GM12878 (cell line): Measurements from ENCODE around the gene KCNK7. TPM values are rescaled to one million over a fixed set of nuclear protein-coding genes. Genes with fewer than 3 reads are reported as not detected.

ENCODE experiments used
- ATAC-seq: fragments of 200-7000 bp; cut with Tn5 transposase; 3 replicates; pipeline ENCODE4 v1.9.1; 2020; ENCODE audit warnings: mild to moderate bottlenecking, moderate library complexity
- BruUV-seq: library from RNA; stranded (reverse); fragments of 400-500 nt; replicated peaks from 2 replicates; lab custom pipeline; 2021; lab: Mats Ljungman, UMichigan
- CTCF ChIA-PET: fragments of 300-600 bp; sonication (Branson Sonifier 250); formaldehyde crosslinking; extraction: SDS; loops from one replicate; lab custom pipeline; 2021; ENCODE audit warnings: inconsistent platforms; lab: Yijun Ruan, JAX
- POLR2A ChIA-PET: fragments of 350-600 bp; formaldehyde crosslinking; extraction: SDS; loops from one replicate; lab custom pipeline; 2021; ENCODE audit warnings: inconsistent platforms; lab: Charles Lee
- RAD21 ChIA-PET: fragments of 300-600 bp; sonication (Branson Sonifier 250); formaldehyde crosslinking; loops from one replicate; lab custom pipeline; 2023; ENCODE audit warnings: antibody characterized with exemption; ENCODE audit not compliant: unreplicated experiment; lab: Charles Lee
- SMC1A ChIA-PET: fragments of 300-600 bp; sonication (Branson Sonifier 250); formaldehyde crosslinking; loops from one replicate; lab custom pipeline; 2023; ENCODE audit not compliant: unreplicated experiment, uncharacterized antibody; lab: Charles Lee
- DNase-seq: peaks from one replicate; pipeline ENCODE4 v3.0.0-alpha.2; 2011; ENCODE audit warnings: low read depth, low spot score
- FAIRE-seq: peaks from 3 replicates; lab custom pipeline; 2011; peaks lifted over from hg19 to GRCh38; lab: Jason Lieb, UNC
- H2AFZ ChIP-seq: 2 replicates; pipeline ENCODE4 v1.6.0; 2011; ENCODE audit warnings: low read depth, low read length, control low read depth; ENCODE audit not compliant: control insufficient read depth
- H3K27ac ChIP-seq: 2 replicates; pipeline ENCODE4 v1.5.1; 2011; ENCODE audit warnings: control low read depth; ENCODE audit not compliant: control insufficient read depth, insufficient read depth
- H3K27me3 ChIP-seq, 2 experiments: replicated peaks in 1 of 2; 2 replicates each; pipeline versions ENCODE4 v1.6.0 to v1.6.1; 2011; ENCODE audit warnings: low read length in 1 of 2; ENCODE audit not compliant: control insufficient read depth in 2 of 2, insufficient read depth in 2 of 2
- H3K36me3 ChIP-seq, 2 experiments: 2 replicates each; pipeline ENCODE4 v1.5.1; 2011; ENCODE audit warnings: low read length in 1 of 2; ENCODE audit not compliant: control insufficient read depth in 2 of 2, insufficient read depth in 2 of 2
- H3K4me1 ChIP-seq: 2 replicates; pipeline ENCODE4 v1.6.1; 2011; ENCODE audit warnings: mild to moderate bottlenecking, low read length, moderate library complexity, mixed read lengths; ENCODE audit not compliant: control insufficient read depth, insufficient read depth
- H3K4me2 ChIP-seq: 2 replicates; pipeline ENCODE4 v1.6.0; 2011; ENCODE audit warnings: control low read depth; ENCODE audit not compliant: control insufficient read depth, insufficient read depth
- H3K4me3 ChIP-seq: fragments of 200-600 bp; sonication (generic); 2 replicates; pipeline ENCODE4 v1.5.1; 2016
- H3K79me2 ChIP-seq: 2 replicates; pipeline ENCODE4 v1.6.0; 2011; ENCODE audit warnings: low read length; ENCODE audit not compliant: control insufficient read depth, insufficient read depth
- H3K9ac ChIP-seq: 2 replicates; pipeline ENCODE4 v1.8.0; 2011; ENCODE audit warnings: low read length, control low read depth, mixed read lengths; ENCODE audit not compliant: control insufficient read depth, insufficient read depth
- H3K9me3 ChIP-seq: replicated peaks from 3 replicates; pipeline ENCODE4 v1.5.1; 2011; ENCODE audit warnings: mild to moderate bottlenecking, low read length; ENCODE audit not compliant: control insufficient read depth, insufficient read depth
- H4K20me1 ChIP-seq: 2 replicates; pipeline ENCODE4 v1.6.0; 2011; ENCODE audit not compliant: control insufficient read depth, insufficient read depth
- CTCF ChIP-seq, 3 experiments: IDR thresholded peaks in 2 of 3; conservative IDR thresholded peaks in 1 of 3; 2 replicates each; pipeline ENCODE4 v1.5.1; 2011; ENCODE audit warnings: low read depth in 3 of 3, low read length in 3 of 3, mild to moderate bottlenecking in 3 of 3, control low read depth in 2 of 3, moderate library complexity in 2 of 3, inconsistent platforms in 1 of 3, mixed read lengths in 1 of 3; ENCODE audit not compliant: control insufficient read depth in 2 of 3, insufficient read depth in 1 of 3; ENCODE audit errors: extremely low read depth in 1 of 3
- EZH2 ChIP-seq: IDR thresholded peaks from 2 replicates; pipeline ENCODE4 v1.6.1; 2012; ENCODE audit warnings: low read depth, mild to moderate bottlenecking, control low read depth, inconsistent platforms, low read length, borderline replicate concordance; ENCODE audit not compliant: control insufficient read depth
- HDGF ChIP-seq: fragments of 450-650 bp; IDR thresholded peaks from 2 replicates; pipeline ENCODE4 v1.6.1; 2016; ENCODE audit warnings: antibody characterized with exemption
- JUNB ChIP-seq: IDR thresholded peaks from 2 replicates; pipeline ENCODE4 v1.6.1; 2016; ENCODE audit warnings: antibody characterized with exemption, mild to moderate bottlenecking
- KLF5 ChIP-seq: fragments of 450-650 bp; IDR thresholded peaks from 2 replicates; pipeline ENCODE4 v1.6.1; 2014; ENCODE audit warnings: mild to moderate bottlenecking; ENCODE audit not compliant: partially characterized antibody
- NFYA ChIP-seq: IDR thresholded peaks from 2 replicates; pipeline ENCODE4 v1.6.1; 2011; ENCODE audit warnings: low read depth, mild to moderate bottlenecking, low read length, improper control_type of control experiment, borderline replicate concordance
- NFYB ChIP-seq: IDR thresholded peaks from 2 replicates; pipeline ENCODE4 v1.6.1; 2011; ENCODE audit warnings: low read depth, mild to moderate bottlenecking, low read length, improper control_type of control experiment, moderate library complexity; ENCODE audit not compliant: insufficient read depth
- SIN3A ChIP-seq: IDR thresholded peaks from 2 replicates; pipeline ENCODE4 v1.6.1; 2012; ENCODE audit warnings: low read depth, low read length, improper control_type of control experiment
- WRNIP1 ChIP-seq: IDR thresholded peaks from 2 replicates; pipeline ENCODE4 v1.6.1; 2011; ENCODE audit warnings: low read depth, low read length, improper control_type of control experiment, borderline replicate concordance
- WGBS: methylation state at CpG from one replicate; pipeline ENCODE4 v1.1.6; 2016; ENCODE audit warnings: low lambda C conversion rate; ENCODE audit not compliant: insufficient replicate concordance, insufficient coverage; ENCODE audit errors: missing lambda C conversion rate; 5-methylcytosine and 5-hydroxymethylcytosine counted together
- in situ Hi-C: fragments of 300-500 bp; cut with MboI; formaldehyde crosslinking; loops from 9 replicates; pipeline ENCODE4 v1.14.3; 2018; ENCODE audit warnings: mixed read lengths
- intact Hi-C: fragments of 100-400 bp; cut with micrococcal nuclease; formaldehyde crosslinking; loops from one replicate; pipeline ENCODE4 v1.14.2; 2022; ENCODE audit not compliant: unreplicated experiment
- polyA plus RNA-seq, 11 experiments: library from polyadenylated mRNA; depleted of rRNA in 4 of 11; unstranded in 6 of 11; stranded (reverse) in 5 of 11; fragments of >200 nt; fragmentation: Nextera tagmentation in 4 of 11; fragmentation: Illumina TruSeq in 1 of 11; extraction: Ambion mirVana in 4 of 11; extraction: Trizol in 1 of 11; gene quantifications; 1 replicate in 1 of 11; 2 replicates in 10 of 11; pipeline versions ENCODE4 v1.2.1 to v1.2.3, GENCODE V29; 2011 to 2016; ENCODE audit warnings: inconsistent platforms in 2 of 11, missing spikeins in 2 of 11, low read depth in 1 of 11
- total RNA-seq, 4 experiments: library from RNA; depleted of rRNA in 3 of 4; stranded (reverse); fragments of >200 nt in 3 of 4; fragmentation: Illumina TruSeq in 1 of 4; extraction: Trizol in 1 of 4; gene quantifications; 2 replicates each; pipeline versions ENCODE4 v1.2.1 to v1.2.3, GENCODE V29; 2013 to 2021

Gene KCNK7
- total and polyA plus RNA-seq, 10 of the 15 experiments (the other 5 are each of a cell fraction or from before 2014, with no cell fraction given): 0.11 to 0.54 (median 0.23) TPM; not detected in 7

- no peak for FAIRE-seq
- TF ChIP-seq HDGF (no peak), NFYA (no peak), EZH2 (no peak), CTCF (IDR thresholded peaks at IDR 0.05 in 2 of 3, conservative IDR thresholded peaks at IDR 0.05 in 1 of 3; ENCODE audit: control insufficient read depth in 2 of 3, extremely low read depth in 1 of 3, insufficient read depth in 1 of 3, low read depth in 3 of 3, low read length in 3 of 3) (no peak), KLF5 (no peak), NFYB (no peak), JUNB (no peak), SIN3A (no peak), WRNIP1 (no peak)
- TF ChIP-seq, all 136 proteins: peak for 0
- Histone ChIP-seq H3K9ac (no peak overlapping the region; the same call in 1 of the 2 replicates), H3K79me2 (no peaks in the 10 kb centered on the region), H3K4me3 (no peak overlapping the region), H3K4me2 (no peak overlapping the region), H3K36me3 (no peaks in the 10 kb centered on the region), H4K20me1 (no peaks in the 10 kb centered on the region), H2AFZ (no peak overlapping the region), H3K27ac (no peak overlapping the region), H3K27me3 (no peaks in the 10 kb centered on the region; a peak in 2 of 4 replicates), H3K4me1 (no peaks in the 10 kb centered on the region), H3K9me3 (no peaks in the 10 kb centered on the region)
- in situ Hi-C loops (no loop called here), intact Hi-C loops (no loop called here)
- DNase-seq: no peak
- RAD21 ChIA-PET: interaction anchor here (1.1 kb wide), 1 partner anchor 17 kb away, joined by 3 read pairs; no protein-coding TSS in a partner anchor
- CTCF ChIA-PET: interaction anchor here (0.6 kb wide), 1 partner anchor 17 kb away, joined by 3 read pairs; no protein-coding TSS in a partner anchor
- WGBS: 65% methylated on average over 14 of the region's 47 CpGs
- no peak for ATAC-seq
- SMC1A ChIA-PET: interaction anchor here (0.6 kb wide), 1 partner anchor 332 kb away, joined by 3 read pairs; no protein-coding TSS in a partner anchor
- BruUV-seq: no TSS peak
- POLR2A ChIA-PET: no interaction called here
Measured at GRCh38 chr11:65557280-65558001, 38.2 kb downstream of the KCNK7 start.
